HG03571 (cell line): ENCODE measurements around the gene LLGL2.
A peak's percentile ranks its signal among the peaks of the same experiment; 100 is the strongest.
"Not testable (repeated sequence)": the region's sequence is repeated elsewhere in the genome, so short reads cannot be mapped to it uniquely, and the experiment has no call there.

ENCODE experiments used
- ATAC-seq: cut with Tn5 transposase; IDR thresholded peaks from one replicate; pipeline ENCODE4 v1.9.1; 2021; ENCODE audit not compliant: unreplicated experiment

LLGL2 gene, protein sequence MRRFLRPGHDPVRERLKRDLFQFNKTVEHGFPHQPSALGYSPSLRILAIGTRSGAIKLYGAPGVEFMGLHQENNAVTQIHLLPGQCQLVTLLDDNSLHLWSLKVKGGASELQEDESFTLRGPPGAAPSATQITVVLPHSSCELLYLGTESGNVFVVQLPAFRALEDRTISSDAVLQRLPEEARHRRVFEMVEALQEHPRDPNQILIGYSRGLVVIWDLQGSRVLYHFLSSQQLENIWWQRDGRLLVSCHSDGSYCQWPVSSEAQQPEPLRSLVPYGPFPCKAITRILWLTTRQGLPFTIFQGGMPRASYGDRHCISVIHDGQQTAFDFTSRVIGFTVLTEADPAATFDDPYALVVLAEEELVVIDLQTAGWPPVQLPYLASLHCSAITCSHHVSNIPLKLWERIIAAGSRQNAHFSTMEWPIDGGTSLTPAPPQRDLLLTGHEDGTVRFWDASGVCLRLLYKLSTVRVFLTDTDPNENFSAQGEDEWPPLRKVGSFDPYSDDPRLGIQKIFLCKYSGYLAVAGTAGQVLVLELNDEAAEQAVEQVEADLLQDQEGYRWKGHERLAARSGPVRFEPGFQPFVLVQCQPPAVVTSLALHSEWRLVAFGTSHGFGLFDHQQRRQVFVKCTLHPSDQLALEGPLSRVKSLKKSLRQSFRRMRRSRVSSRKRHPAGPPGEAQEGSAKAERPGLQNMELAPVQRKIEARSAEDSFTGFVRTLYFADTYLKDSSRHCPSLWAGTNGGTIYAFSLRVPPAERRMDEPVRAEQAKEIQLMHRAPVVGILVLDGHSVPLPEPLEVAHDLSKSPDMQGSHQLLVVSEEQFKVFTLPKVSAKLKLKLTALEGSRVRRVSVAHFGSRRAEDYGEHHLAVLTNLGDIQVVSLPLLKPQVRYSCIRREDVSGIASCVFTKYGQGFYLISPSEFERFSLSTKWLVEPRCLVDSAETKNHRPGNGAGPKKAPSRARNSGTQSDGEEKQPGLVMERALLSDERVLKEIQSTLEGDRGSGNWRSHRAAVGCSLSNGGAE

DNA sequence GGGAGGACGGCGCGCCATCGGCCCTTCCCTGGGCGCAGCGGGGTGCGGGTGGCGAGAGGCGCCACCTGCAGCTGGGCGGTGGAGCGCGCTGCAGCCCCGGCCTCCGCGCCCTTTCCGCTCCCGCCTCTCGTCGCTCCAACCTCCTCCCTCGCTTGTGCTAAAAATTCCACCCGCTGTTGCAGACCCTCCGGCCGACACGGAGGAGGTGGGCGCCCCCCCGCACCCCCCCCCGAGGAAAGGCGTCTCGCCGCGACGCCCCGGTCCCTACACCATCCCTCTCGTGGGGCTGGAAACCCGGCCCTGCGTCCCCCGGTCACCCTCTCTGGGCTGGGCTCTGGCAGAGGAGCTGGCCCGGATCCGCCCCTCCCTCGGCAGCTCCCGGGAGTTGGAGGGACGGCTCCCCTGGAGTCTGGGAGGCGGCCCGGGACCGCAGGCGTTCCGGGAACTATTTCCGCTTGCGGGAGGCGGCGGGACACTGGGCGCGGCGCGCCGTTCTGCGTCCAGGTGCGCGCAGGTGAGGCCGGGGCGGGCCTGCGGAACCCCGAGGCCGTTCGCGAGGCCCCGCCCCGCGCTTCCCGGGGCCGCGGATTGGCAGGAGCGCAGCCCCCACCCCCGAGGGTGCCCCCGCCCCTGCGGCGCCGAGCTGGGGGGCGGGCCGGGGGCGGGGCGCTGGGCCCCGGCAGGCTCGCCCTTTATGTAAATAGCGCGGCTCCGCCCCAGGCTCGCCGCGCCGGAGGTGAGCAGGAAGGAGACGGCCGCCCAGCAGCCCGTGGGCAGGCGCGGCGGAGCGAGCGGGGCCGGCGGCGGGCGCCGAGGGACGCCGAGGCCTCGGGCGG is at the start of gene LLGL2:
TSS of gene LLGL2 (plus strand) at position 728 of the 836 bp plus-strand sequence. CDS start 17,730 bp downstream, outside the sequence.
- peak; percentile 72 for ATAC-seq

DNA sequence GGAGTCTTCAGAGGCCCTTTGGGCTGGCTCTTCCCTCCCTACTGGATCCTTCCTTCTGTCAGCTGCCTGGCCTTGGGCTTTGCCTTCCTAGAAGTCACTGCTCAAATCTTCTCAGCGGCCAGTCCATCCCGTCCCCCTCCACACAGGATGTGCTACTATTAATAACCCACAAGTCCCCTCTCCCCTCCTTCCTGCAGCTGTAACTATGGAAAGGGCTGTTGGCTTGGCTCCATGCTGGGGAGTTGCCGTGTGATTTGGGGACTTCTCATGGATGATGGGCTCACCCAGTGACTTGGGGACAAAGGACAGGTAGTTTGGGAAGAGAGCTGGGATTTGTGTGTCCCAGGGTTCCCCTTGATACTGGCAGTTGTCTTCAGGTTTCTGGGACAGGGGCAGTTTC is 49.6 kb upstream of the LLGL2 start:
- ATAC-seq, result no peak

DNA sequence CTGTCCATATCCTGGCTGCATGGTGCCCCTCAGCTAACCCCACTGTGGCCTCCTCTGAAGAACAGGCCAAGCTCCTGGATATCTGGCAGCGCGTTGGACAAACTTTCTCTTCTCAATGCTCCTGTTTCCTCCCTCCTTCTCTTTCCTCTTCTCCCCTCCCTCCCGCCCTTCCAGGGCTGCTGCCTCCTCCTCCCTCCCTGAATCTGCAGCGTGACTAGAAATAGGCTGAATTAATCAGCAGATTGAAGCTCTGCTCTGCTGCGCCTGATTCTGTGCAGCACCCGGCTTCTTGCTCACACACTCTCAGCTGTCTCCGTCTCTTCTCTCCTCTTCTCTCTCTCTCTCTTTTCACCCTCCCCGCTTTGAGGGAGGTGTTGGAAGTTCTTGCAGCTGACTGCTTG is 49.2 kb upstream of the LLGL2 start:
- ATAC-seq, result no peak

DNA sequence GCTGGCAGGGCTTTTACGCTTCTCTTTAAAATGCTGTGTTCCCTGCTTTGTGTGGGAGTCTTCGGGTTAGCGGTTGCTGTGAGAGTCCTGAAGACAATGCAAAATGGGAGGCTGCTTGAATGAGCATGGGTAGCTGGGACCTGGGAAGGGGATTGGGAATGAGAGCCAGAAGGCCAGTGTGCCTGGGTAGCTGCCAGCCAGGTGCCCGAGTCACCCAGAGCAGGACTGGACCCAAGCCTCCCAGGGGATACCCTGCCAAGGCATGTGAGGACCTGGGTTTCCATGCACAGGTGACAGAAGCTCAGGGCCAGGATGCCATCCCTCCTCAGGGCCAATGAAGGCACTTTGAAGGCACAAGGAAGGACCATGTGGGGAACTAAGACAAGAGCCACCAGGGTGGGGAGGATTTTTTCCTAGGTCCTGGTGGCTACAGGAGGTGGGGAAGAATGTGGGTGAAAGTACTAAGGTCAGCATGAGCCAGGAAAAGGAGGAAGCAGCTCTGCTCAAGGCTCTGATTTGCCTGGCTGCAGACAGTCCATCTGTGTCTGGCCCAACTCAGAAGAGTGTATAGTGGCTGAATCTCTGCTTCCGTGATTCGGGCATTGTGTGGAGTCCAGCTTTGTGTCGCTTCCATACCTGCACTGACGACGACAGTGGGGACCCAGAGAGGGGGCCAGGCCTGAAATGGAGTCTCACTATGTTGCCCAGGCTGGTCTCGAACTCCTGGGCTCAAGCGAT is 48.6 kb upstream of the LLGL2 start:
- ATAC-seq, result no peak

DNA sequence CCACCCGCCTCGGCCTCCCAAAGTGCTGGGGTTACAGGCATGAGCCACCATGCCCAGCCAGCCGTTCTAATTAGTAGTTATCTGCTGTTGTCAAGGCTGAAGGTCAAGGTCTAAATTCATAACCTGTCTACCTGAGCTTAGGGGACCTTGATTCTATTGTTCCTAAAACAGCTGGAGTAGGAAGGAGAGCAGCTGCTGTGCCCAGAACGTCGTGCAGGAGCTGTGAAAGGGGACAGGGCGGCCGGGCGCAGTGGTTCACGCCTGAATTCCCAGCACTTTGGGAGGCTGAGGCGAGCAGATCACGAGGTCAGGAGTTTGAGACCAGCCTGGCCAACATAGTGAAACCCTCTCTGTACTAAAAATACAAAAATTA is 48.0 kb upstream of the LLGL2 start:
- not testable (repeated sequence) for ATAC-seq

DNA sequence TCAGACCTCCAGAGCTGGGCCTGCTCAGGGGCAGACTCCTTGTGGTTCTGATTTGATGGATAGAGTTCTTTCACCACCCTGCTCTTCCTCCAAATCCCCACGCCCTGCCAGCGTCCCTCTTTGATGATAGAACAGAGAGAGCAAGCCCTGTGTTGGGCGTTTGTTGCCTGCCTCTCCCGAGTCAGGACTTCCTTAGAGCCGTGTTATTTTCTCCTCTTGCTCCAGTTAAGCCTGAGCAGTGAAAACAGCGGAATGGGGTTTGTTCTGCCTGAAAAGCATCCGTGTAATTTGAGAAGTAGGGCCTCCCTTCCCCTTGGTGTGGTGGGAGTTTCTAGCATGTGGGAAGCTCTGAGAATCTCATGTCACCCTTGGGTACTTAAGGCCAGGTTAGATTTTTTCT is 47.0 kb upstream of the LLGL2 start:
- ATAC-seq, result no peak

DNA sequence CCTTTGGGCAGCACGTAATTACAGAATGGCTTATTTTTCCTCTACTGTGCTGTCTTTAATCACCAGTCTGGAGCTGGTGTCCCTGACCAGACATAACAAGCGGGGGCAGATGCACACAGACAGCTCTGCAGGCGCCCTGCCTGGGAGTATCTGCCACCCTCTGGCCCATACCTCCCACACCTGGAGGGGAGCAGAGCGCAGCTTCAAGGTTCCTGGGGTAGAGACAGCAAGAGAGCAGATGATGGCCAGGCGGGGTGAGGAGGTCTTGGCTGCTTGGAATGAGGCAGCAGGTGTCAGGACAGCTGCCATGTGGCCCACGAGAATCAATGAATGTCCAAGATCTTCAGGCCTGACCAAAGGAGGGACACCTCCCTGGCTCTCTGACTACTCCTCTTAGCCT is 45.2 kb upstream of the LLGL2 start:
- no peak for ATAC-seq

DNA sequence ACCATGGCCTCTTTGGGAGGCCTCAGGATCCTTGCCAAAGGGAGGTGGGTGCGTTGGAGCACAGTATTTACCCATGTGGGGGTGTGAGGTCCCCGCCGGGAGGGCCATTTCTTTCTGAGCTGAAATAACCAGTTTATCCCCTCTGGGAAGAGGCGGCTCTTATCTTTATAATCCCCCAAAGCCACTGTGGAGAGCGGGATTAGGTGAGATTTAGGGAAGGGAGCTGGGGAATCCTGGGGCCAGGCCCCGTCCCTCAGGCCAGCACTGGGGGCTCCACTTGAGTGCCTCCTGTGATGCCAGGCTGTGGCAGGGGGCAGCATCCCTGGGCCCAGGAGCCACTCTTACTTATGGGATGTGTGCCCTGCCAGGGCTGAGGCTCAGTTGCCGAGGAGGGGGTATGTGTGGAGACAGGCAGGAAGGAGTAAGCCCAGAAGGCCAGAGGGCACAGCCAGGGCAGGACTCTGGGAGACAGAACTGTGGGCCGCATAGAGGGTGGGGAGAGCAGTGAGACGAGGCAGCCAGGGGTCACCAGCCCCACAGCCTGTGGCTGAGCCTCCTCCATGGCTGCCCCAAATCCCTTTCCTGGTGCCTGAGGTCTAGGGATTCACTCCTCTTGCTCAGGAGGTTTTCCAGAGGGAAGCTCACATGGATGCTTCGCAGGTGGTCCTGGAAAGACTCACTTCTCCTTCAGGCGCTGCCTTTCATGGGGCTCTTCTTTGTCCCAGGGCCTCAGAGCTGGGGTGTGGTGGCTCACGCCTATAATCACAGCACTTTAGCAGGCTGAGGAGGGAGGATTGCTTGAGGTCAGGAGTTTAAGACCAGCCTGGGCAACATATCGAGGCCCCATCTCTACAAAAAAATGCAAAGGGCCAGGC is 44.1 kb upstream of the LLGL2 start:
- ATAC-seq, result no peak

DNA sequence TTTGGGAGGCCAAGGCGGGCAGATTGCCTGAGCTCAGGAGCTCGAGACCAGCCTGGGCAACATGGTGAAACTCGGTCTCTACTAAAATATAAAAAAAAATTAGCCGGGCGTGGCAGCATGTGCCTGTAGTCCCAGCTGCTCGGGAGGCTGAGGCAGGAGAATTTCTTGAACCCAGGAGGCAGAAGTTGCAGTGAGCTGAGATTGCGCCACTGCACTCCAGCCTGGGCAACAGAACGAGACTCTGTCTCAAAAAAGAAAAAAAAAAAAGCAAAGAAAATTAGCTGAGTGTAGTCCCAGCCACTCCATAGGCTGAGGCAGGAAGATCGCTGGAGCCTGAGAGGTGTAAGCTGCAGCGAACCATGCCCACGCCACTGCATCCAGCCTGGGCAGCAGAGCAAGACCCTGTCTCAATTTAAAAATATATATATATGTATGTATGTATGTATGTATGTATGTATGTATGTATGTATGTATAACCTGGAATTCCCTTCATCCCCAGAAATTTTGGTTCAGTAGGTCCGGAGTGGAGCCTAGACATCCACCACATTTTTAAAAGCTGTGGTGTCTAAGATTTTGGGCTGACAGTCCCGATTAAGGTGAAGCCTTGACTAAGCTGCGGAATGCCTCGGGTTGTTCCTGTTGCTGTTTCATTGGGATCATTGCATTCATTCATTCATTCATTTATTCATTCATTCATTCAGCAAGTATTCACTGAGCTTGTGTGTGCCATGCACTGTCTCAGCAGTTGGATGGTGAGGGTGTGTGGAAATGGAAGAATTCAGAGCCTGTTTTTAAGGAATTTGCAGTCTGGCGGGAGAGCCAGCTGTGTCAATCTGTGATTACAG is 43.2 kb upstream of the LLGL2 start:
- no peak for ATAC-seq

DNA sequence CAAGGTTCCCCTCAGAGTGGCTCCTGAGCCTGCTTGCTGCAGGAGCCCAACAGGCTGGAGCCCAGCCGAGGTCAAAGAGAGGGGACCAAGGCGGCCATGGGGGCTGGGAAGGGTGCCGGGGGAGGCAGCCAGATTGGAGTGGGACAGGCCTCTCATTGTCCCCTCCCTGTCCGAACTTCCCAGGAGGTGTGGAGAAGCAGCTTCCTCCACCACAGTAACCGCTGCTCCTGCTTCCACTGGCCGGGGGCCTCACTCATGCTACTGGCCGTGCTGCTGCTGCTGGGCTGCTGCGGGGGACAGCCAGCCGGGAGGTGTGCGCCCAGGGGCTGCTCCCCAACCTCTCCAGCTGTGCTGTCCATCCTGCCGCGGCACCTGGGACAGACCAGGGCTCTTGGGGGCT is 39.8 kb upstream of the LLGL2 start:
- ATAC-seq, result no peak

DNA sequence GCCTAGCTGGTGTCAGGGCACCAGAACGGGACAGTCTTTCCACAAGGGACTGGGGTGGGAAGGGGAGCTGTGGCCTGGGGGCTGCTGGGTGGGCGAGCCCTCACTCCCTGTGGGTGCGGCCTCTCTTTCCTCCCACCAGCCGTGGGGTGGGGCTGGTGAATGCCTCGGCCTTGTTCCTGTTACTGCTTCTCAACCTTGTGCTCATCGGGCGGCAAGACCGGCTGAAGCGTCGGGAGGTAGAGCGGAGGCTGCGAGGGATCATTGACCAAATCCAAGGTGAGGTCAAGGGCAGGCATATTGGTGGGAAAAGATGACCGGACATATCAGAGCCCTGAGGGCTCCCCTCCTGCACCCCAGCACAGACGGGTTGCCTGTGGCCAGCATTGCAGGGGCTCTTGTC is 39.3 kb upstream of the LLGL2 start:
- ATAC-seq, result no peak

DNA sequence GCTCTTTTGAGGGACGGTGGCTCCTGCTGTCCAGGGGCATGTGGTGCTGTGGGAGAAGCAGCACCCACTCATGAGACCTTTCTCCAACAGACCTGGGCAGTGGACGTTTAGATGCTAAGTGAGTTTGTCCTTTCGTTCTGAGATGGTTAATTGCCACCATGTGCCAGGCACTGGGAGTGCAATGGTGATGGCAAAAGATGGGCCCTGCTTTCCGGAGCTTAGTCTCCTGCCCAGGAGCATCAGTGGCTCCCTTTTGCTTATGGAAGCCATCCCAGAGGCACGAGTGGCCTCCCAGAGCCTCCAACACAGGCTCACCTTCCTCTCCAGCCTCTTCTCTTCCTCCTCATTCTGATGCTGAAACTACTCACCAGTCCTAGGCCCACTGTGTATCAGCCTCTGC is 38.5 kb upstream of the LLGL2 start:
- ATAC-seq, result no peak

DNA sequence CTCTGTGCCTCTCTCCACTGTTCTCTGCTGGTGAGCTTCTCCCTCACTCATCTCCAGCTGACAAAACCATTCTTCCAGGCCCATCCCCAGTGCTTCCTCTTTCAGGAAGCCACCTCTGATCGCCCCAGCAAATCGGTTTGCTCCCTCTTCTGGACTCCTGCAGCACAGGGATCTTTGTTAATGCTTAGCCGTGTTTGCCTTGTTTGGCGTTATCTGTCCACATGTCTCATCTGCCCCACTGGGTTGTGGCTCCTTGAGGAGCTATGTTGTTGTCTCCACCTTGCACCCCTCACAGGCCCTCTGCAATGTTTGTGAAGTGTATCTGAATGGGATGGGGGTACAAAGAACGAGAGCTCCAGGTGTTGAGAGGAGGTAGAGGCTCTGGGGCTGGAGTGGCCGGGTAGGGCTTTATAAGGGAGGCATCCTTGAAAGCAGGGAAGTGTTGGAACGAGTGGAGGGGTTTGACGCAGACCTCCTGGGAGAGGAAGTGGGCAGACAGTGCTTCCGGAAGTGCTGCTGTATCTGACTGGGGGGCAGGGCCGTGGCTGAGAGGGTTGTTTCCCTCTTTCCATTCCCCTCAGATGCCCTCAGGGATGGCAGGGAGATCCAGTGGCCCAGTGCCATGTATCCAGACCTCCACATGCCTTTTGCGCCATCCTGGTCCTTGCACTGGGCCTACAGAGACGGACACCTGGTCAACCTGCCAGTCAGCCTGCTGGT is 38.0 kb upstream of the LLGL2 start:
- ATAC-seq, result no peak

DNA sequence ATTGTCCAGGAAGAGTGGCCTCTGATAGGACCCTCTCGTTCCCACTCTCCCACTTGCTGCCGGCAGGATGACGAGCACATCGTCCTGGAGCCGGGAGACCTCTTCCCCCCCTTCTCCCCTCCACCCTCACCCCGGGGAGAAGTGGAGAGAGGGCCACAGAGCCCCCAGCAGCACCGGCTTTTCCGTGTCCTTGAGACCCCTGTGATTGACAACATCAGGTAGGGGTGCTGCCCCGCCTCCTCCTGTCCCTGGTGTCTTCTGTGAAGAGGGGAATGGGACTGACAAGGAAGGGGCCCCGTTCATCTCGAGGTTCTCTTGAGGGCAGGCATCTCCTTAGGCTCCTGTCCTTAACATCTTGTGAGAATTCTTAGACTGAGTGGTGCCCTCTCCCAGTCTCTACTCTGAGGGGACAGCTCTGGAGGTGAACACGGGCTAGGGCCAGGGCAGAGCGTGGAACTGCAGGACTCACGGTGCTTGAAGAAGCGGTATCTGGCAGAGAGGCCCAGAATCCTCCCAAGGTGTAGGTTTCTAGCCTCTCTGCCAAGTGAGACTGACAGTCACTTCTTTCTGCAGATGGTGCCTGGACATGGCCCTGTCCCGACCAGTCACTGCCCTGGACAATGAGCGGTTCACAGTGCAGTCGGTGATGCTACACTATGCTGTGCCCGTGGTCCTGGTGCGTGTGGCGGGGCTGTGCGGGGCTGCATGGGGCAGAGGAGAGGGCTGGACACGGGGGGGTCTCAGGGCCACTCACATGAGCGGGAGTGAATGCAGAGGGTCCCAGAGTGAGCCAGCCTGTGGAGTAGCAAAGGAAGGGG is 36.6 kb upstream of the LLGL2 start:
- ATAC-seq, result no peak

DNA sequence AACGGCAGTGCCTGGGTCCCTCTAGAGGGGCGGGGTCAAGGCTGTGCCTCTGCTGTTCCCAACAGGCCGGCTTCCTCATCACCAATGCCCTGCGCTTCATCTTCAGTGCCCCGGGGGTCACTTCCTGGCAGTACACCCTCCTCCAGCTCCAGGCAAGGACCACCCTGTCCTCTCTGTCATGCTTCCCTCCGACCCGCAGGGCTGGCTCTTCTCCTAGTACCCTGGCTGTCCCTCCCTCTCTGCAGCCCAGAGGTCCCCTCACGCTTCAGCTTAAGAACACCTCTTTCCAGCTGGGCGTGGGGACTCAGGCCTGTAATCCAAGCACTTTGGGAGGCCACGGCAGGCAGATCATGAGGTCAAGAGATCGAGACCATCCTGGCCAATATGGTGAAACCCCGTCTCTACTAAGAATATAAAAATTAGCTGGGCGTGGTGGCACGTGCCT is 36.0 kb upstream of the LLGL2 start:
- ATAC-seq, result no peak

DNA sequence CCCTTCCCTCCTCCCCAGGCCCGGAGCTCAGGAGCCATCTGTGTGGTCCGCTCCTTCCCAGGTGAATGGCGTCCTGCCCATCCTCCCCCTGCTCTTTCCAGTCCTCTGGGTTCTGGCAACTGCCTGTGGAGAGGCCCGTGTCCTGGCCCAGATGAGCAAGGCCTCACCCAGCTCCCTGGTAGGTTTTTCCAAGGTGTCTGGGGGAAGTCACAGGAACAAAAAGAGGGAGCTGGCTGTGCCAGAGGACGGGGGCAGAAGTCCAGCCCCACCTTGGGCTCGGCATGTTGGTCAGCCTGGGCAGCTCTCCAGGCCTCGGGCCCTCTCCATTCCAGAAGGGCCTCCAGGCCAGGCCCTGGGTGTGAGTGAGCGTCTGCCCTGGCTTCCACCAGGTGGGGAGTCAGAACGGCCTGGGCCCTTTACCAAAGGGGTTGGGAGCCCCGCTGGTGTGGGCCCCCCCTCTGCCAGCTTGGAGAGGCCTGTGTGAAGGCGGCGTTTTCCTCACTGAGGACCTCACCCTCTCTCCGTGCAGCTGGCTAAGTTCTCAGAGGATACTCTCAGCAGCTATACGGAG is 35.2 kb upstream of the LLGL2 start:
- ATAC-seq, result no peak
